K562 (cell line): ENCODE data around the gene SOSTDC1. TPM values are rescaled to one million over a fixed set of nuclear protein-coding genes. Genes with fewer than 3 reads are reported as not detected.

Source experiments
- ATAC-seq: fragments of 200-7000 bp; cut with Tn5 transposase; 3 replicates; pipeline ENCODE4 v1.9.1; 2020; ENCODE audit warnings: moderate library complexity
- BruUV-seq: library from RNA; stranded (reverse); fragments of 400-500 nt; replicated peaks from 2 replicates; lab custom pipeline; 2021; lab: Mats Ljungman, UMichigan
- CTCF ChIA-PET: fragments of 300-600 bp; formaldehyde crosslinking; extraction: SDS; loops from one replicate; lab custom pipeline; 2021; ENCODE audit warnings: low intra/inter-chr PET ratio; lab: Yijun Ruan, JAX
- POLR2A ChIA-PET: fragments of 300-600, 350-650 bp; sonication (Branson Sonifier 250); formaldehyde crosslinking; extraction: SDS; loops from one replicate; lab custom pipeline; 2021; ENCODE audit warnings: antibody characterized with exemption, inconsistent platforms; lab: Yijun Ruan, JAX
- DNase-seq, 4 experiments: peaks; one replicate each; pipeline versions ENCODE4 v3.0.0 to v3.0.0-alpha.2; 2011 to 2018; ENCODE audit warnings: low spot score in 3 of 4, mixed read lengths in 3 of 4; ENCODE audit errors: extremely low read depth in 1 of 4
- FAIRE-seq: peaks from 2 replicates; lab custom pipeline; 2011; peaks lifted over from hg19 to GRCh38; lab: Jason Lieb, UNC
- H2AFZ ChIP-seq: 2 replicates; pipeline ENCODE4 v1.6.0; 2011; ENCODE audit warnings: low read depth, low read length, control low read depth, inconsistent platforms
- H3K27ac ChIP-seq: fragments of 200-600 bp; 3 replicates; pipeline ENCODE4 v1.8.0; 2011; ENCODE audit warnings: low read depth, mild to moderate bottlenecking, control low read depth, inconsistent platforms, low read length, moderate library complexity, mixed read lengths; ENCODE audit errors: extremely low read depth
- H3K27me3 ChIP-seq, 2 experiments: fragments of 300-600 bp in 1 of 2; 2 replicates in 1 of 2; 3 replicates in 1 of 2; pipeline versions ENCODE4 v1.6.0 to v1.8.0; 2011; ENCODE audit warnings: inconsistent platforms in 2 of 2, low read length in 2 of 2, mild to moderate bottlenecking in 1 of 2, mixed read lengths in 1 of 2, moderate library complexity in 1 of 2; ENCODE audit not compliant: control insufficient read depth in 2 of 2, insufficient read depth in 2 of 2
- H3K36me3 ChIP-seq: fragments of 300-600 bp; 3 replicates; pipeline ENCODE4 v1.8.0; 2011; ENCODE audit warnings: mild to moderate bottlenecking, low read length, inconsistent platforms; ENCODE audit not compliant: control insufficient read depth, insufficient read depth
- H3K4me1 ChIP-seq, 2 experiments: fragments of 200-600 bp in 1 of 2; replicated peaks in 1 of 2; 2 replicates in 1 of 2; 3 replicates in 1 of 2; pipeline versions ENCODE4 v1.5.1 to v1.8.0; 2011; ENCODE audit warnings: inconsistent platforms in 2 of 2, low read length in 2 of 2, mild to moderate bottlenecking in 1 of 2, mixed read lengths in 1 of 2, moderate library complexity in 1 of 2; ENCODE audit not compliant: control insufficient read depth in 2 of 2, insufficient read depth in 2 of 2
- H3K4me2 ChIP-seq: 2 replicates; pipeline ENCODE4 v1.6.1; 2011; ENCODE audit warnings: low read length, control low read depth, inconsistent platforms, mixed read lengths; ENCODE audit not compliant: insufficient read depth
- H3K4me3 ChIP-seq: fragments of 200-600 bp; sonication (generic), shearing (Covaris generic); 2 replicates; pipeline ENCODE4 v1.5.1; 2016; ENCODE audit warnings: control low read depth, inconsistent platforms
- H3K79me2 ChIP-seq: fragments of 200-600 bp; 3 replicates; pipeline ENCODE4 v1.8.0; 2011; ENCODE audit warnings: low read length, inconsistent platforms; ENCODE audit not compliant: control insufficient read depth, insufficient read depth
- H3K9ac ChIP-seq, 2 experiments: 2 replicates each; pipeline versions ENCODE4 v1.6.0 to v1.6.1; 2011; ENCODE audit warnings: low read depth in 2 of 2, low read length in 2 of 2, control low read depth in 1 of 2, inconsistent platforms in 1 of 2, mild to moderate bottlenecking in 1 of 2, mixed read lengths in 1 of 2; ENCODE audit not compliant: insufficient read depth in 1 of 2
- H3K9me1 ChIP-seq: one replicate; pipeline ENCODE4 v1.6.0; 2011; ENCODE audit warnings: inconsistent platforms, mild to moderate bottlenecking, low read length, moderate library complexity; ENCODE audit not compliant: control insufficient read depth, insufficient read depth
- H3K9me3 ChIP-seq: replicated peaks from 2 replicates; pipeline ENCODE4 v1.5.1; 2011; ENCODE audit warnings: low read depth, low read length, inconsistent platforms; ENCODE audit not compliant: control insufficient read depth, insufficient read depth
- H4K20me1 ChIP-seq: replicated peaks from 2 replicates; pipeline ENCODE4 v1.6.1; 2011; ENCODE audit warnings: low read length, inconsistent platforms, mixed read lengths; ENCODE audit not compliant: control insufficient read depth, insufficient read depth
- ASH1L ChIP-seq: fragments of 450-650 bp; IDR thresholded peaks from 2 replicates; pipeline ENCODE4 v1.6.1; 2018; ENCODE audit warnings: borderline replicate concordance, mild to moderate bottlenecking, low read depth; ENCODE audit not compliant: partially characterized antibody
- BMI1 ChIP-seq: fragments of 150-350 bp; IDR thresholded peaks from 2 replicates; pipeline ENCODE4 v1.6.1; 2014; ENCODE audit warnings: low read length
- CHD1 ChIP-seq: fragments of 200-600 bp; sonication (generic); IDR thresholded peaks from one replicate; pipeline ENCODE4 v1.6.1; 2012; ENCODE audit warnings: mild to moderate bottlenecking, moderate library complexity, low read length, inconsistent platforms
- FOS ChIP-seq: IDR thresholded peaks from 3 replicates; pipeline ENCODE4 v1.6.1; 2011; ENCODE audit not compliant: insufficient read length; ENCODE audit errors: extremely low read depth
- FUS ChIP-seq: fragments of 200-400 bp; formaldehyde crosslinking; optimal IDR thresholded peaks from 2 replicates; pipeline ENCODE3; 2017; ENCODE audit warnings: low read depth, low read length
- HDAC2 ChIP-seq: fragments of 450-650 bp; IDR thresholded peaks from 2 replicates; pipeline ENCODE4 v1.6.1; 2016; ENCODE audit warnings: mild to moderate bottlenecking
- IFI16 ChIP-seq: fragments of 250-450 bp; sonication (Bioruptor Pico); IDR thresholded peaks from 2 replicates; pipeline ENCODE4 v2.1.2; 2022; ENCODE audit warnings: mild to moderate bottlenecking, inconsistent platforms
- MEIS2 ChIP-seq: fragments of 450-650 bp; IDR thresholded peaks from 2 replicates; pipeline ENCODE4 v1.6.1; 2014; ENCODE audit warnings: mild to moderate bottlenecking; ENCODE audit not compliant: partially characterized antibody
- PHF21A ChIP-seq: fragments of 450-650 bp; IDR thresholded peaks from 2 replicates; pipeline ENCODE4 v1.6.1; 2017; ENCODE audit warnings: low read depth, borderline replicate concordance
- RAD51 ChIP-seq: fragments of 450-650 bp; IDR thresholded peaks from 2 replicates; pipeline ENCODE4 v1.7.1; 2016; ENCODE audit warnings: low read depth, mild to moderate bottlenecking, borderline replicate concordance
- SLC30A9 ChIP-seq: fragments of 250-450 bp; sonication (Bioruptor Pico); IDR thresholded peaks from 2 replicates; pipeline ENCODE4 v1.8.0; 2022; ENCODE audit warnings: mild to moderate bottlenecking, moderate library complexity
- TARDBP ChIP-seq: fragments of 450-650 bp; IDR thresholded peaks from 2 replicates; pipeline ENCODE4 v1.6.1; 2016
- ZBTB8A ChIP-seq: fragments of 450-650 bp; IDR thresholded peaks from 2 replicates; pipeline ENCODE4 v1.6.1; 2018; ENCODE audit warnings: mild to moderate bottlenecking, moderate library complexity; ENCODE audit not compliant: partially characterized antibody
- ZNF589 ChIP-seq: fragments of 200-800 bp; sonication (Bioruptor generic); IDR thresholded peaks from 2 replicates; pipeline ENCODE4 v1.6.1; 2016; ENCODE audit warnings: low read depth, missing genetic modification characterization, missing compliant biosample characterization
- ZNF699 ChIP-seq: fragments of 250-450 bp; sonication (Bioruptor Pico); IDR thresholded peaks from 2 replicates; pipeline ENCODE4 v1.8.0; 2021; ENCODE audit warnings: mild to moderate bottlenecking, moderate library complexity; ENCODE audit not compliant: insufficient replicate concordance
- ZSCAN29 ChIP-seq: fragments of 450-650 bp; IDR thresholded peaks from 2 replicates; pipeline ENCODE4 v1.6.1; 2017
- WGBS: fragments of 100-300 bp; shearing (Covaris generic); methylation state at CpG from one replicate; pipeline ENCODE4 v1.1.6; 2016; ENCODE audit warnings: low coverage, mixed read lengths; ENCODE audit not compliant: insufficient coverage; ENCODE audit errors: missing lambda C conversion rate; 5-methylcytosine and 5-hydroxymethylcytosine counted together
- in situ Hi-C: fragments of 300-500 bp; cut with MboI; formaldehyde crosslinking; loops from 4 replicates; pipeline ENCODE4 v1.15.0; 2018; ENCODE audit warnings: inconsistent platforms, mixed read lengths
- intact Hi-C: fragments of 100-400 bp; cut with micrococcal nuclease; formaldehyde crosslinking; loops from 2 replicates; pipeline ENCODE4 v1.14.2; 2022
- polyA plus RNA-seq, 8 experiments: library from polyadenylated mRNA; depleted of rRNA in 4 of 8; stranded (reverse) in 5 of 8; unstranded in 3 of 8; fragments of >200 nt; fragmentation: Nextera tagmentation in 2 of 8; fragmentation: Illumina TruSeq in 1 of 8; extraction: Ambion mirVana in 2 of 8; extraction: Trizol in 1 of 8; gene quantifications; 2 replicates each; pipeline versions ENCODE4 v1.2.1 to v1.2.3, GENCODE V29; 2011 to 2014; ENCODE audit warnings: inconsistent platforms in 1 of 8, missing spikeins in 1 of 8
- total RNA-seq, 7 experiments: library from RNA; depleted of rRNA in 6 of 7; stranded (reverse); fragments of >200 nt in 6 of 7; fragmentation: Illumina TruSeq in 2 of 7; extraction: Trizol in 2 of 7; gene quantifications; 2 replicates each; pipeline versions ENCODE4 v1.2.1 to v1.2.3, GENCODE V29; 2011 to 2021; ENCODE audit warnings: low replicate concordance in 1 of 7
- TF ChIP-seq, protein P1 (sequence below): sonication (generic); formaldehyde crosslinking; IDR thresholded peaks from 2 replicates; pipeline ENCODE4 v1.8.0; 2022; ENCODE audit warnings: mild to moderate bottlenecking, missing genetic modification reagents, borderline replicate concordance

SOSTDC1 gene
- total and polyA plus RNA-seq, 9 of the 15 experiments (the other 6 are each of a cell fraction or from before 2014, with no cell fraction given) = 8.3 to 48.6 (median 15.9) TPM

DNA sequence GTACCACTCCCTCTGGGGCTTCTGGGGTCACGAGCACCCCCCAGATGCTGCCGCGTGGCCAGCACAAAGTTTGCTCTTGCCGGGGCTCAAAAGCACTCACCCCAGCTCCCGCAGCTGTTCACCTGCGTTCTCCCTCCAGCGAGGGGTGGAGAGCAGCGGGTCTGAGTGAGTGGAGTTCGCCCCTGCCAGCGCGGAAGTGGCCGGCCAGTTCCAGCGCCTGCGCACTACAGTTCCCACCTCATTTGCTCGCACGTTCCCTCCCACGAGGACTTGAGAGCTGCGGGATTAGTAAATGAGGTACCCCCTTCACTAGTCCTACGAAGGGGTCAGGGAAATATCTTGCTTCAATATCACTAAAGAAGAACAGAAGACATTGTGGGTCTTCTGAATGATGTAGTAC is 36.8 kb upstream of the SOSTDC1 start:
- no TSS peak for BruUV-seq

DNA sequence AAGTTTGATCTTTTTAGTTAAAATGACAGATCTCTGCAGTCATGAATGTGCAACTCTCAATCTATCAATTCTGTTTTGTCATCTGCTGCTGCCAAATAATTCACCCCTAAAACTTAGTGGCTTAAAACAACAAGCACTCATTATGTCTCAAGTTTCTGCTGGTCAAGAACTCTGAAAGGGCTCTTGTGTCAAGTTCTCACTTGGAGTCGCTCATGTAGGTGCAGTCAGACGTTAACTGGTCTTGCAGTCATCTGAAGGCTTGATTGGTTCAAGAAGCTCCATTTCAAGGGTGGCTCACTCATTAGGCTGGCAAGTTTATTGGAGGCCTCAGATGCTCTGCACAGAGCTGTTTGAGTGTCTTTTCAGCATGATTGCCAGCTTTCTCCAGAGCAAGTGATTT is 32.6 kb upstream of the SOSTDC1 start:
- Histone ChIP-seq H3K4me2 (no peak overlapping the region), H3K9me1 (no peaks in the 10 kb centered on the region), H4K20me1 (no peaks in the 10 kb centered on the region), H3K9ac (no peak overlapping the region), H2AFZ (0 out of 2 replicates have a peak overlapping the region, but pooled peaks have one; percentile 12), H3K79me2 (no peaks in the 10 kb centered on the region), H3K4me3 (no peak overlapping the region)
- in situ Hi-C loops = no loop called here
- intact Hi-C loops = no loop called here
- DNase-seq (no peak), ATAC-seq (no peak)
- TF ChIP-seq RAD51 (no peak), ZBTB8A (no peak), ZSCAN29 (no peak), CHD1 (no peak), HDAC2 (no peak), BMI1 (no peak), FUS (no peak), TARDBP (no peak), MEIS2 (no peak), ZNF699 (no peak), PHF21A (no peak), FOS (no peak), ZNF589 (CRISPR knock-in tag) (no peak), IFI16 (CRISPR knock-in tag) (no peak)
- TF ChIP-seq, protein P1, sequence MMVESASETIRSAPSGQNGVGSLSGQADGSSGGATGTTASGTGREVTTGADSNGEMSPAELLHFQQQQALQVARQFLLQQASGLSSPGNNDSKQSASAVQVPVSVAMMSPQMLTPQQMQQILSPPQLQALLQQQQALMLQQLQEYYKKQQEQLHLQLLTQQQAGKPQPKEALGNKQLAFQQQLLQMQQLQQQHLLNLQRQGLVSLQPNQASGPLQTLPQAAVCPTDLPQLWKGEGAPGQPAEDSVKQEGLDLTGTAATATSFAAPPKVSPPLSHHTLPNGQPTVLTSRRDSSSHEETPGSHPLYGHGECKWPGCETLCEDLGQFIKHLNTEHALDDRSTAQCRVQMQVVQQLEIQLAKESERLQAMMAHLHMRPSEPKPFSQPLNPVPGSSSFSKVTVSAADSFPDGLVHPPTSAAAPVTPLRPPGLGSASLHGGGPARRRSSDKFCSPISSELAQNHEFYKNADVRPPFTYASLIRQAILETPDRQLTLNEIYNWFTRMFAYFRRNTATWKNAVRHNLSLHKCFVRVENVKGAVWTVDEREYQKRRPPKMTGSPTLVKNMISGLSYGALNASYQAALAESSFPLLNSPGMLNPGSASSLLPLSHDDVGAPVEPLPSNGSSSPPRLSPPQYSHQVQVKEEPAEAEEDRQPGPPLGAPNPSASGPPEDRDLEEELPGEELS (CRISPR knock-in tag) = no peak
- TF ChIP-seq, all 486 proteins: peak for 0
- ChIA-PET POLR2A (no interaction called here), CTCF (interaction anchor here (0.6 kb wide), 1 partner anchor 8 kb away, joined by 8 read pairs; no protein-coding TSS in a partner anchor)
- no TSS peak for BruUV-seq
- no peak overlapping the region for H3K27ac ChIP-seq
- no peaks in the 10 kb centered on the region for H3K9me3 ChIP-seq
- FAIRE-seq = no peak
- H3K4me1 ChIP-seq = peaks cover 4 to 11% of the 10 kb centered on the region in 2 experiments; a peak in 2 of 5 replicates
- WGBS = 36% methylated on average over 2 of the region's 2 CpGs
- H3K36me3 ChIP-seq = no peaks in the 10 kb centered on the region
- no peaks in the 10 kb centered on the region for H3K27me3 ChIP-seq

More for the DNA sequence above, 36.8 kb upstream of the SOSTDC1 start:
- no peak for TF ChIP-seq ASH1L
- TF ChIP-seq SLC30A9 = no peak
- Histone ChIP-seq H3K4me3 (no peak overlapping the region), H3K9ac (no peak overlapping the region), H3K79me2 (no peaks in the 10 kb centered on the region), H3K36me3 (no peaks in the 10 kb centered on the region), H4K20me1 (no peaks in the 10 kb centered on the region), H3K4me2 (no peak overlapping the region), H3K27me3 (no peaks in the 10 kb centered on the region), H3K27ac (no peak overlapping the region), H2AFZ (no peak overlapping the region), H3K9me1 (no peaks in the 10 kb centered on the region), H3K4me1 (peaks cover 3 to 10% of the 10 kb centered on the region in 2 experiments; a peak in 2 of 5 replicates), H3K9me3 (no peaks in the 10 kb centered on the region)
- no peak for FAIRE-seq
- DNase-seq = no peak
- ChIA-PET CTCF (no interaction called here), POLR2A (no interaction called here)
- intact Hi-C loops (no loop called here), in situ Hi-C loops (no loop called here)
- 86% methylated on average over 19 of the region's 19 CpGs for WGBS
- no peak for ATAC-seq
